SK-N-SH treated with all-trans-retinoic acid at 6 μM for 48 hours (cell line): ENCODE measurements around the gene CARD14.

ENCODE experiments used
- ATAC-seq: fragments of 200-7000 bp; cut with Tn5 transposase; 3 replicates; pipeline ENCODE4 v1.9.1; 2020; ENCODE audit warnings: mild to moderate bottlenecking, moderate library complexity
- ARNTL ChIP-seq: fragments of 450-650 bp; formaldehyde crosslinking; IDR thresholded peaks from 2 replicates; pipeline ENCODE4 v1.5.0; 2020; ENCODE audit warnings: low read depth, mild to moderate bottlenecking, moderate library complexity, borderline replicate concordance
- CSDC2 ChIP-seq: fragments of 250-450 bp; sonication (Bioruptor Pico); IDR thresholded peaks from 2 replicates; pipeline ENCODE4 v1.5.0; 2020; ENCODE audit warnings: mild to moderate bottlenecking, moderate library complexity
- ESRRG ChIP-seq: fragments of 250-450 bp; sonication (Bioruptor Pico); IDR thresholded peaks from 2 replicates; pipeline ENCODE4 v1.6.1; 2021; ENCODE audit warnings: mild to moderate bottlenecking
- GLIS3 ChIP-seq: fragments of 250-450 bp; sonication (Bioruptor Pico); IDR thresholded peaks from 2 replicates; pipeline ENCODE4 v1.5.0; 2020; ENCODE audit warnings: mild to moderate bottlenecking, moderate library complexity
- ISL1 ChIP-seq: fragments of 250-450 bp; sonication (Bioruptor Pico); IDR thresholded peaks from 2 replicates; pipeline ENCODE4 v2.1.2; 2022; ENCODE audit warnings: mild to moderate bottlenecking, moderate library complexity
- OSR1 ChIP-seq: fragments of 250-450 bp; sonication (Bioruptor Pico); IDR thresholded peaks from 2 replicates; pipeline ENCODE4 v1.8.0; 2022; ENCODE audit warnings: moderate library complexity, mild to moderate bottlenecking, inconsistent platforms
- PPARA ChIP-seq: fragments of 250-450 bp; sonication (Bioruptor Pico); IDR thresholded peaks from 2 replicates; pipeline ENCODE4 v1.5.0; 2020; ENCODE audit warnings: mild to moderate bottlenecking, borderline replicate concordance
- RARB ChIP-seq: fragments of 250-450 bp; sonication (Bioruptor Pico); IDR thresholded peaks from 2 replicates; pipeline ENCODE4 v1.8.0; 2021; ENCODE audit warnings: mild to moderate bottlenecking, moderate library complexity
- TOX ChIP-seq: fragments of 250-450 bp; sonication (Bioruptor Pico); IDR thresholded peaks from 2 replicates; pipeline ENCODE4 v1.8.0; 2021; ENCODE audit warnings: mild to moderate bottlenecking, moderate library complexity, borderline replicate concordance
- ZC3H10 ChIP-seq: fragments of 250-450 bp; sonication (Bioruptor Pico); IDR thresholded peaks from 2 replicates; pipeline ENCODE4 v1.5.1; 2021; ENCODE audit warnings: mild to moderate bottlenecking, moderate library complexity
- ZFP3 ChIP-seq: fragments of 250-450 bp; sonication (Bioruptor Pico); IDR thresholded peaks from 2 replicates; pipeline ENCODE4 v1.5.0; 2020; ENCODE audit warnings: mild to moderate bottlenecking, moderate library complexity
- ZFP30 ChIP-seq: fragments of 450-650 bp; formaldehyde crosslinking; IDR thresholded peaks from 2 replicates; pipeline ENCODE4 v1.5.0; 2022; ENCODE audit warnings: mild to moderate bottlenecking, moderate library complexity
- ZNF70 ChIP-seq: fragments of 450-650 bp; formaldehyde crosslinking; IDR thresholded peaks from 2 replicates; pipeline ENCODE4 v1.5.0; 2020; ENCODE audit warnings: mild to moderate bottlenecking, moderate library complexity
- ZNF8 ChIP-seq: fragments of 450-650 bp; formaldehyde crosslinking; IDR thresholded peaks from 2 replicates; pipeline ENCODE4 v1.5.0; 2020; ENCODE audit warnings: mild to moderate bottlenecking, moderate library complexity
- TF ChIP-seq, protein P1 (sequence below): fragments of 250-450 bp; sonication (Bioruptor Pico); IDR thresholded peaks from 2 replicates; pipeline ENCODE4 v1.8.0; 2020; ENCODE audit warnings: mild to moderate bottlenecking, moderate library complexity, borderline replicate concordance
- TF ChIP-seq, protein P2 (sequence below): fragments of 250-450 bp; sonication (Bioruptor Pico); IDR thresholded peaks from 2 replicates; pipeline ENCODE4 v1.5.0; 2020; ENCODE audit warnings: mild to moderate bottlenecking, moderate library complexity
- TF ChIP-seq, protein P3 (sequence below): fragments of 250-450 bp; sonication (Bioruptor Pico); IDR thresholded peaks from 2 replicates; pipeline ENCODE4 v1.5.1; 2020; ENCODE audit warnings: low read depth, mild to moderate bottlenecking, moderate library complexity
- TF ChIP-seq, protein P4 (sequence below): fragments of 250-450 bp; sonication (Bioruptor Pico); IDR thresholded peaks from 2 replicates; pipeline ENCODE4 v1.5.1; 2021; ENCODE audit warnings: mild to moderate bottlenecking, moderate library complexity
- TF ChIP-seq, protein P5 (sequence below): fragments of 250-450 bp; sonication (Bioruptor Pico); IDR thresholded peaks from 2 replicates; pipeline ENCODE4 v1.8.0; 2021; ENCODE audit warnings: low read depth, mild to moderate bottlenecking, moderate library complexity, borderline replicate concordance

The CARD14 gene

DNA sequence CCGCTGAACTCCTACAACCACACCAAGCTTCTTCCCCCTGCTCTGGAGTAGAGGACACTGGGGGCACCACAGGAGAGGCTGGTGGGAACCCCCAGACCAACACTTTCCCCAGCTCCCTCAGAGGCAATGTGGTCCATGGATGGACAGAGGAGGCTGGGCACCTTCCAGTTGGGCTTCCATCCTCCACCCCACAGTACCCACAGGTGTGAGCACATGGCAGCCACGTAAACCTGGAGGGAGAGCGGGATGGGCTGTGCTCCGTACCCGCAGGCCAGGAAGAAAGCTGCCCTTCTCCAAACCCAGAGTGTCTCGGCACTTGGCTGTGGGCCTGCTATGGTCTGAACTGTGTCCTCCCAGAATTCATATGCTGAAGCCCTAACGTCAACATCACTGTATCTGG lies 48.6 kb downstream of the CARD14 start:
- no peak for ATAC-seq
- TF ChIP-seq ARNTL (CRISPR knock-in tag) (no peak), ZC3H10 (CRISPR knock-in tag) (no peak)

DNA sequence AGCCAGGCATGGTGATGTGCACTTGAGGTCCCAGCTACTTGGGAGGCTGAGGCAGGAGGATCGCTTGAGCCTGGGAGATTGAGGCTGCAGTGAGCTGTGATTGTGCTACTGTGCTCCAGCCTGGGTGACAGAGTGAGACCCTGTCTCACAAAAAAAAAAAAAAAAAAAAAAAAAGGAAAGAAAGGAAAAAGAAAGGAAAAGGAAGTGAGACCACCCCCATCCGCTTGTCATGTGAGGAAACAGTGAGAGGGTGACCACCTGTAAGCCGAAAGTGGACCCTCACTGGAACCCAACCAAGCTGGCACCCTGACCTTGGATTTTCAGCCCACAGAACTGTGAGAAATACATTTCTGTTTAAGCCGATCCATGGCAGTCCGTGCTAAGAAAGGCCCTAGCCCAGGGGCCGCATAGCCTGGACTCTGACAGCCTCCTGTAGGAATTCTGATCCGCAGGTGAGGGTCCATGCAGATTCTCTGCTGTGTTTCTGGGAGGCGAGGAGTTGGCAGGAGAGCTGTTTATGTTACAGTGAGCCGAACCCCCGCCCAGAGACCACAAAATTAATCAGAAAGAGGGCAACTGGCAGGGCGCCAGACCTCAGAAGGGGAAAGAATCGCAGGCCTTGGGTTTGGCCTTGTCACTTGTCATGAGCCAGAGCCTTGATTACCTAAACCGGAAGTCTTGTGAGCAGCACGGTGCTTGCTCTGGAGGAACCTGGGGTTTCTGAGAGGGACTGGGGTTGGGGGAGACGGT lies 49.4 kb downstream of the CARD14 start:
- peak; percentile 54 for ATAC-seq
- TF ChIP-seq ZFP3 (CRISPR knock-in tag) (no peak), TOX (CRISPR knock-in tag) (no peak), ZNF70 (no peak), GLIS3 (no peak), RARB (CRISPR knock-in tag) (no peak), ZFP30 (CRISPR knock-in tag) (no peak), ZNF8 (CRISPR knock-in tag) (no peak), ISL1 (CRISPR knock-in tag) (no peak), ZC3H10 (CRISPR knock-in tag) (no peak), OSR1 (CRISPR knock-in tag) (no peak)
- TF ChIP-seq, protein P1, sequence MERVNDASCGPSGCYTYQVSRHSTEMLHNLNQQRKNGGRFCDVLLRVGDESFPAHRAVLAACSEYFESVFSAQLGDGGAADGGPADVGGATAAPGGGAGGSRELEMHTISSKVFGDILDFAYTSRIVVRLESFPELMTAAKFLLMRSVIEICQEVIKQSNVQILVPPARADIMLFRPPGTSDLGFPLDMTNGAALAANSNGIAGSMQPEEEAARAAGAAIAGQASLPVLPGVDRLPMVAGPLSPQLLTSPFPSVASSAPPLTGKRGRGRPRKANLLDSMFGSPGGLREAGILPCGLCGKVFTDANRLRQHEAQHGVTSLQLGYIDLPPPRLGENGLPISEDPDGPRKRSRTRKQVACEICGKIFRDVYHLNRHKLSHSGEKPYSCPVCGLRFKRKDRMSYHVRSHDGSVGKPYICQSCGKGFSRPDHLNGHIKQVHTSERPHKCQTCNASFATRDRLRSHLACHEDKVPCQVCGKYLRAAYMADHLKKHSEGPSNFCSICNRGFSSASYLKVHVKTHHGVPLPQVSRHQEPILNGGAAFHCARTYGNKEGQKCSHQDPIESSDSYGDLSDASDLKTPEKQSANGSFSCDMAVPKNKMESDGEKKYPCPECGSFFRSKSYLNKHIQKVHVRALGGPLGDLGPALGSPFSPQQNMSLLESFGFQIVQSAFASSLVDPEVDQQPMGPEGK (CRISPR knock-in tag), result no peak
- TF ChIP-seq, protein P2, sequence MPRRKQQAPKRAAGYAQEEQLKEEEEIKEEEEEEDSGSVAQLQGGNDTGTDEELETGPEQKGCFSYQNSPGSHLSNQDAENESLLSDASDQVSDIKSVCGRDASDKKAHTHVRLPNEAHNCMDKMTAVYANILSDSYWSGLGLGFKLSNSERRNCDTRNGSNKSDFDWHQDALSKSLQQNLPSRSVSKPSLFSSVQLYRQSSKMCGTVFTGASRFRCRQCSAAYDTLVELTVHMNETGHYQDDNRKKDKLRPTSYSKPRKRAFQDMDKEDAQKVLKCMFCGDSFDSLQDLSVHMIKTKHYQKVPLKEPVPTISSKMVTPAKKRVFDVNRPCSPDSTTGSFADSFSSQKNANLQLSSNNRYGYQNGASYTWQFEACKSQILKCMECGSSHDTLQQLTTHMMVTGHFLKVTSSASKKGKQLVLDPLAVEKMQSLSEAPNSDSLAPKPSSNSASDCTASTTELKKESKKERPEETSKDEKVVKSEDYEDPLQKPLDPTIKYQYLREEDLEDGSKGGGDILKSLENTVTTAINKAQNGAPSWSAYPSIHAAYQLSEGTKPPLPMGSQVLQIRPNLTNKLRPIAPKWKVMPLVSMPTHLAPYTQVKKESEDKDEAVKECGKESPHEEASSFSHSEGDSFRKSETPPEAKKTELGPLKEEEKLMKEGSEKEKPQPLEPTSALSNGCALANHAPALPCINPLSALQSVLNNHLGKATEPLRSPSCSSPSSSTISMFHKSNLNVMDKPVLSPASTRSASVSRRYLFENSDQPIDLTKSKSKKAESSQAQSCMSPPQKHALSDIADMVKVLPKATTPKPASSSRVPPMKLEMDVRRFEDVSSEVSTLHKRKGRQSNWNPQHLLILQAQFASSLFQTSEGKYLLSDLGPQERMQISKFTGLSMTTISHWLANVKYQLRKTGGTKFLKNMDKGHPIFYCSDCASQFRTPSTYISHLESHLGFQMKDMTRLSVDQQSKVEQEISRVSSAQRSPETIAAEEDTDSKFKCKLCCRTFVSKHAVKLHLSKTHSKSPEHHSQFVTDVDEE, result no peak
- TF ChIP-seq, protein P3, sequence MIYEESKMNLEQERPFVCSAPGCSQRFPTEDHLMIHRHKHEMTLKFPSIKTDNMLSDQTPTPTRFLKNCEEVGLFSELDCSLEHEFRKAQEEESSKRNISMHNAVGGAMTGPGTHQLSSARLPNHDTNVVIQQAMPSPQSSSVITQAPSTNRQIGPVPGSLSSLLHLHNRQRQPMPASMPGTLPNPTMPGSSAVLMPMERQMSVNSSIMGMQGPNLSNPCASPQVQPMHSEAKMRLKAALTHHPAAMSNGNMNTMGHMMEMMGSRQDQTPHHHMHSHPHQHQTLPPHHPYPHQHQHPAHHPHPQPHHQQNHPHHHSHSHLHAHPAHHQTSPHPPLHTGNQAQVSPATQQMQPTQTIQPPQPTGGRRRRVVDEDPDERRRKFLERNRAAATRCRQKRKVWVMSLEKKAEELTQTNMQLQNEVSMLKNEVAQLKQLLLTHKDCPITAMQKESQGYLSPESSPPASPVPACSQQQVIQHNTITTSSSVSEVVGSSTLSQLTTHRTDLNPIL (CRISPR knock-in tag), result no peak
- TF ChIP-seq, protein P4, sequence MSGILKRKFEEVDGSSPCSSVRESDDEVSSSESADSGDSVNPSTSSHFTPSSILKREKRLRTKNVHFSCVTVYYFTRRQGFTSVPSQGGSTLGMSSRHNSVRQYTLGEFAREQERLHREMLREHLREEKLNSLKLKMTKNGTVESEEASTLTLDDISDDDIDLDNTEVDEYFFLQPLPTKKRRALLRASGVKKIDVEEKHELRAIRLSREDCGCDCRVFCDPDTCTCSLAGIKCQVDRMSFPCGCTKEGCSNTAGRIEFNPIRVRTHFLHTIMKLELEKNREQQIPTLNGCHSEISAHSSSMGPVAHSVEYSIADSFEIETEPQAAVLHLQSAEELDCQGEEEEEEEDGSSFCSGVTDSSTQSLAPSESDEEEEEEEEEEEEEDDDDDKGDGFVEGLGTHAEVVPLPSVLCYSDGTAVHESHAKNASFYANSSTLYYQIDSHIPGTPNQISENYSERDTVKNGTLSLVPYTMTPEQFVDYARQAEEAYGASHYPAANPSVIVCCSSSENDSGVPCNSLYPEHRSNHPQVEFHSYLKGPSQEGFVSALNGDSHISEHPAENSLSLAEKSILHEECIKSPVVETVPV (CRISPR knock-in tag), result no peak

DNA sequence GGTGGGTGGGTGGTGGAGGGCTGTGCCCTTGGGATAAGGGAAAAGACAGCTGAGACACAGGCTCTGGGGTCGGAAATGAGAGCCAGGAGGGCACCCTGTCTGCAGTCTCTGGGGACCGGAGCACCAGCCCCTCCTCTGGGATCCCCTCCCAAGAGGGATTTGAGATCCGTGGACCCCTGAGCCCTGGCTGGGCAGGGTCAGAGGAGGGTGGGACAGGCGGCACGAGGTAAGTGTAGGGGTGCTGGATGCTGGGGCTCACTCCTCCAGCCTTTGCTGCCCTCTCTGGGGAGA lies 49.9 kb downstream of the CARD14 start:
- ATAC-seq, result no peak; the same call in 1 of the 3 replicates
- no peak for TF ChIP-seq RARB (CRISPR knock-in tag)
- no peak for TF ChIP-seq TOX (CRISPR knock-in tag)
- no peak for TF ChIP-seq ESRRG (CRISPR knock-in tag)
- no peak for TF ChIP-seq CSDC2
- TF ChIP-seq GLIS3, result no peak
- TF ChIP-seq, protein P2, result no peak
- TF ChIP-seq, protein P5, sequence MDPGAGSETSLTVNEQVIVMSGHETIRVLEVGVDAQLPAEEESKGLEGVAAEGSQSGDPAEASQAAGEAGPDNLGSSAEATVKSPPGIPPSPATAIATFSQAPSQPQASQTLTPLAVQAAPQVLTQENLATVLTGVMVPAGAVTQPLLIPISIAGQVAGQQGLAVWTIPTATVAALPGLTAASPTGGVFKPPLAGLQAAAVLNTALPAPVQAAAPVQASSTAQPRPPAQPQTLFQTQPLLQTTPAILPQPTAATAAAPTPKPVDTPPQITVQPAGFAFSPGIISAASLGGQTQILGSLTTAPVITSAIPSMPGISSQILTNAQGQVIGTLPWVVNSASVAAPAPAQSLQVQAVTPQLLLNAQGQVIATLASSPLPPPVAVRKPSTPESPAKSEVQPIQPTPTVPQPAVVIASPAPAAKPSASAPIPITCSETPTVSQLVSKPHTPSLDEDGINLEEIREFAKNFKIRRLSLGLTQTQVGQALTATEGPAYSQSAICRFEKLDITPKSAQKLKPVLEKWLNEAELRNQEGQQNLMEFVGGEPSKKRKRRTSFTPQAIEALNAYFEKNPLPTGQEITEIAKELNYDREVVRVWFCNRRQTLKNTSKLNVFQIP, result no peak
- no peak for TF ChIP-seq ZC3H10 (CRISPR knock-in tag)
- no peak for TF ChIP-seq PPARA (CRISPR knock-in tag)
- TF ChIP-seq ISL1 (CRISPR knock-in tag), result no peak
- TF ChIP-seq ZFP3 (CRISPR knock-in tag), result no peak
- no peak for TF ChIP-seq ZNF70
- no peak for TF ChIP-seq ARNTL (CRISPR knock-in tag)
- no peak for TF ChIP-seq ZFP30 (CRISPR knock-in tag)
- TF ChIP-seq, all 23 proteins: peak for 0
